Choroid plexus epithelial cell (primary cell): ENCODE measurements around the gene ZNF641.

Source experiments
- DNase-seq: peaks from one replicate; pipeline ENCODE4 v3.0.0-alpha.2; 2010; ENCODE audit warnings: low read depth
- H3K4me3 ChIP-seq: 2 replicates; pipeline ENCODE4 v1.5.1; 2011; ENCODE audit warnings: low read depth, mild to moderate bottlenecking, control low read depth, low read length, moderate library complexity
- TF ChIP-seq, protein P1 (sequence below): conservative IDR thresholded peaks from 2 replicates; pipeline ENCODE4 v1.5.1; 2011; ENCODE audit warnings: low read depth, mild to moderate bottlenecking, control low read depth, inconsistent platforms, low read length, moderate library complexity

Gene ZNF641

DNA sequence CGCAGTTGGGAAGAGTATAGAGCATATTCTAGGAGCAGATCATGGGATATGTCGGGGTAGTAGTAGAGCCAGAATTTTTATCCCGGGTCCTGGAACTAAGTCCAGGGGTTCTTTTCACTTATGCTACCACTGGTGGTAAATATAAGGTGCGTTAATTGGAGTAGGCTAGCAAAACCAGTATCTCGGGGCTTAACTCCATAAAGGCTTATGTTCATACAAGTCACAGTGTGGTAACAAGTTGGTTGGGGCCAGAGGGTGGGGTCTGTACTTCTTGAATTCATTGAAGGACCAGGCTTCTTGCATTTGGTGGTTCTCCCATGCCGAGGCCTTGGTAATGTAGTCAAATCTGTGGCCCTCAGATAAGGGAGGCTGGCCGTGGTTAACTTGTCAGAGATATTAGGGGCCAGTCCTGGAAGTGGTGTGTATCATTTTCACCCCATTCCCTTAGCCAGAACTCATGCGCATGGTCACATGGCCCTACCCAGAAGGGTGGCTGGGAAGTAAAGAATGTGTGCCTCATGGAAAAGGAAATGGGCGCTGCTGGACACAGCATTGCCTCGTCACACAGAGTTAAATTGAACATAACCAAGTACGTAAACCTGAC is 1.5 kb upstream of the ZNF641 start:
- no peak for DNase-seq
- TF ChIP-seq, protein P1, sequence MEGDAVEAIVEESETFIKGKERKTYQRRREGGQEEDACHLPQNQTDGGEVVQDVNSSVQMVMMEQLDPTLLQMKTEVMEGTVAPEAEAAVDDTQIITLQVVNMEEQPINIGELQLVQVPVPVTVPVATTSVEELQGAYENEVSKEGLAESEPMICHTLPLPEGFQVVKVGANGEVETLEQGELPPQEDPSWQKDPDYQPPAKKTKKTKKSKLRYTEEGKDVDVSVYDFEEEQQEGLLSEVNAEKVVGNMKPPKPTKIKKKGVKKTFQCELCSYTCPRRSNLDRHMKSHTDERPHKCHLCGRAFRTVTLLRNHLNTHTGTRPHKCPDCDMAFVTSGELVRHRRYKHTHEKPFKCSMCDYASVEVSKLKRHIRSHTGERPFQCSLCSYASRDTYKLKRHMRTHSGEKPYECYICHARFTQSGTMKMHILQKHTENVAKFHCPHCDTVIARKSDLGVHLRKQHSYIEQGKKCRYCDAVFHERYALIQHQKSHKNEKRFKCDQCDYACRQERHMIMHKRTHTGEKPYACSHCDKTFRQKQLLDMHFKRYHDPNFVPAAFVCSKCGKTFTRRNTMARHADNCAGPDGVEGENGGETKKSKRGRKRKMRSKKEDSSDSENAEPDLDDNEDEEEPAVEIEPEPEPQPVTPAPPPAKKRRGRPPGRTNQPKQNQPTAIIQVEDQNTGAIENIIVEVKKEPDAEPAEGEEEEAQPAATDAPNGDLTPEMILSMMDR = no peak
- no peak overlapping the region for H3K4me3 ChIP-seq

DNA sequence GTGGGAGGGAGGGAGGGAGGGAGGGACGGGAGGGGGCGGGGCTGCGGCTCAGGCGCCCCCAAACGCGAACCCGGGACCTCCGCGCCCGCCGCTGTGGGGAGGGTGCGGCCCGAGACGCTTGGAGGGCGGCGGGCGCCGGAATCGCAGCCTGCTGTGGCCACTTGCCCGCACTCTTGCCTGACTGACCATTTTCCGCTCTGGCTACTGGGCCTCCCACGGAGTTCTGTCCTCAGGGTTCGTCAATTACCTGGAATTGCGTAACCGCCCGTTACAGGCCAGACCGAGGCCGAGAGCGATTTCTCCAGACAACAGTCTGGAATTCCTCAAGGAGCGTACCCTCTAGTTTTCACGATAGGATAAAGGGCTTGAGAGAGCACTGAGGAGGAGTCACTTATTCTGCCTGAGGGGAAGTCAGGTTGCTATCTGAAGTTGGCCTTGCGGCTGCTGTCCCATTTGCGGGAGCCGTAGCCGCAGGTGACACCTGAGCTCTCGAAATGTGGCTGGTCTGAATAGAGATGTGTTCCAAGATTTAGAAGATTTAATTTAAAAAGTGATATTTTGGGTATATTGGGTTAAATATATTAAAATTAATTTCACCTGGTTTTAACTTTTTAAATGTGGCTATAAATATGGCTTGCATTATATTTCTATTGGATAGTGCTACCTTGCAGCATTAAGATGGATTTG is 446 bp upstream of the ZNF641 start:
- peak overlapping the region; percentile 76 for H3K4me3 ChIP-seq
- peak; percentile 87 for DNase-seq
- TF ChIP-seq, protein P1 = no peak

DNA sequence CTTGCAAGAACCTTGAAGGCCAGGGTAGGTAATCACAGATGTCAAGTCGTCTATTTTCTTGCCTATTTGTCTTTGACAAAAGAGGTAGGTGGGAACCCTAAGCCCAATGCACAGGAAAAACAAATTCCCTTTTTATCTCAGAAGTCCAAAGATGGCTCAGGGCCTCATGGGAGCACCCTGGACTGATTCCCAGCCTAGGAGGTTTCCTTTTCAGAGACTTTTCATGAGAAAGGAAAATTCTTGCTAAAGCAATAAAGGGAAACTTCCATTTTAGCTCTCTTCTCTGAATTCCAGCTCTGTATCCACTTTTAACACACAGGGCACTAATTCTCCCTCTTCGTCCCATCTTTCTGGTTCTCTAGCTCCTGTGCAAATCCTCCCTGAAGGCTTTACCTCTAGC is 1.2 kb downstream of the ZNF641 start:
- TF ChIP-seq, protein P1 = no peak
- peak overlapping the region; percentile 76 for H3K4me3 ChIP-seq
- DNase-seq = peak; percentile 44

DNA sequence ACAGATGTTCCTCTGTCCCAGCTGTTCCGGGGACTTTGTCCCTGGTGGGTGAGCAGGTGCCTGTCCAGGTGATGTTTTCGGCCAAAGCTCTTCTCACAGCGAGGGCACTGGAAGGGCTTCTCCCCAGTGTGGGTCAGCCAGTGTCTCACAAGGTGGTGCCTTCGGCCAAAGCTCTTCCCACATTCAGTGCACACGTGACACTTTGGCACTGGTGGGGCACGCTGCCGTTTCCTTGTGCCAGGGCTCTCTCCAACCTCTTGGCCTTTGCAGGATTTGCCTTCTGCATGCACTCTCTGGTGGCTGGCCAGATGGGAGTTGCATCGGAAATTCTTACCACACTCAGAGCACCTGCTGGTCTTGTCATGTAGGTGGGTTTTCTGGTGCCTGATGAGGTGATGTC is 7.7 kb downstream of the ZNF641 start:
- no peak overlapping the region for H3K4me3 ChIP-seq
- no peak for DNase-seq
- TF ChIP-seq, protein P1 = no peak

DNA sequence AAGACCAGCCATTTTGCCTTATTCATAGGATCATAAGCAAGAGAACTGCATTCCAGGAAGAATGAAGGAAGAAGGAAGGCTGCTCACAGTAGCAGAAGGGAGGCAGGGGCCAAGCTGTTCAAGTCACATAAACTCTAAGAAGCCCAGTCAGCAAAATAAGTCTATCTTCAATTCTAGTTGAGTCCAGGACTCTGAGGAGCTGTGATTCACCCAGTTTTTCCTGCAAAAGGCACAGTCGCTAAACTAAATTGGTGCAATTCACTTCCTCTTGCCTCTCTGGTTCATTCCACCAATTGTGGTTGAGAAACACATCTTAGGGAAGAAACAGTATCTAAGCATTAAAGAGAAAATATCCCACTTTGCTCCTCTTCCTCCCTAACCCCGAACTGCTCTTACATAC is 9.8 kb downstream of the ZNF641 start:
- DNase-seq = no peak

DNA sequence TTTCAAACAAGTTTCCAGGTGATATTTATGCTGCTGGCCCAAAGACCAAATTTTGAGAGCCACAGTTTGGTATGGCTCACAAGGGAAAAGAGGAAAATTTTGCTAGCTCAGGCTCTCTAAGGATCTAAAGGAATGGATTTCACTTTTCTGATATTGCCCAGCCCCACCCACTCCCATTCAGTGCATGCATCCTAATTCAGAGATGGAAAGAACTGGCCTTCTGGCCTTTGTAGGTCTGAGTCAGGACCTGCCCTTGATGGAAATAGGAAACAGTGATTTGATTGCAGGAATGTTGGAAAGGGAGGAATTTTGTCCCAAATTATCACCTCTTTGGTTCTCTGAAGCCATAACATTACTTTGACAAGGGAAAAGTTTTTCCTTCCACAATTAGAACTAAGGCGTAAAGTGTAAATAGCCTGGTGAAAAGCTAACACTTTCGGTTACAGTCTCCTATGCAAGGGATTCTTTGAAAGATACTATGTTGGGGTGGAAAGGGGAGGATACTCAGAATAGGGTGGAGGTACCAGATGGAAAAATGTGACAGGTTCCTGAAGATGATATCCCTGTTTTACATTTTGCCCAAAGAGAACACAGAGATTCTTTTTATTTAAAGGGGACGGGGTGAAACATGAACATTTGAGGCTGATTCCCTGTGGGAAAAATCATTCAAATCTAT is 11.1 kb downstream of the ZNF641 start:
- TF ChIP-seq, protein P1 = no peak
- no peak for DNase-seq
- H3K4me3 ChIP-seq = no peak overlapping the region

More for the DNA sequence above, 9.8 kb downstream of the ZNF641 start:
- H3K4me3 ChIP-seq = no peak overlapping the region
- TF ChIP-seq, protein P1 = no peak

DNA sequence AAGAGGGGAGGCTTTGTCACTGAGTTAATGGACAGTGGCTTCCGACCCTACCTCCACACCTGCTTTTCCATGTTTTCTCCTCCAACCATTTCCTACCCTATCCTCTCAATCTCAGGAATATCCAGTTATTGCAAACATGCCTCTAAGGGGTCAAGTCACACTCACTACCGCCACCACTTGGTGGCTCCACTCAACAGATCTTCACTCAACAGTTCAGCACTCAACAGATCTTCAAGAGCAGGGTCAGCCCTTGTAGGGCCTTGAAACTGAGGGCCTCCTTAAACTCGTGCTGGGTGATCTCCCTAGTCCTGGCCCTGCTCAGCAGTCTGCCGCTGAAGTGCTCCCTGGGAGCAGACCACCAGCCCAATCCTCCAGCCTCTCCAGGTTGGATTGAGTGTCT is 14.2 kb downstream of the ZNF641 start:
- H3K4me3 ChIP-seq = no peak overlapping the region
- peak; percentile 11 for DNase-seq
- TF ChIP-seq, protein P1 = peak; percentile 30
